ENCODE measurements around the gene FAM181A. TPM values are rescaled to one million over a fixed set of nuclear protein-coding genes. Genes with fewer than 3 reads are reported as not detected.

FAM181A gene
- total and polyA plus RNA-seq, 2 experiments from 2014 or later: not detected

DNA sequence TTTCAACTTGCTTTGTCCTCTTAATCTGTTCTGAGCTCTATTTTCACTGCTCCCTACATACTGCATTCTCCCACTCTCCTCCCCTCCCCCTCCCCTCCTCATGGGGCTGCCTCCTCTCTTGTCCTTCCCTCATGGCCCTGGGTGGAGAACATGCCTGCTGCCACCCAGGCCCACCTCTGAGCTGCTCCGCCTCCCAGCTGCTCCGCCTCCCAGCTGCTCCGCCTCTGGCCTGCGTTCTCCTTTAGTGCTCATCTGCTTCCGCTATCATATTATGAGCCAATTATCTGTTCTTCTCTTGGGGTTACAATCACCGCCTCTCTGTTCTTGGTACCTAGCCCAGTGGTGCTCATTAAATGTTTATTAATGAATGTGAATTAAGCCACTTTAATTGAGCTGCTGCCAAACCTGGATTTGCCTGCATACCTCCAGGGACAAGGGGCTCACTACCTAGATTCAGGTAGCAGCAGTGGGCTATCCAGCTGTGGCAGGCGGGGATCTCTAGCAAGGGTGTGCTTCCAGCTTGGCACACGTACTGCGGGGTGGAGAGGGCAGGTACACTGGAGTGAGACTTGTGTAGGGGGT, 32.0 kb upstream of the FAM181A start:
- WGBS, 2 experiments (ENCODE audit: low coverage in 1 of 2, low lambda C conversion rate in 2 of 2, missing lambda C conversion rate in 2 of 2): 85 to 89% methylated on average over 9 of the region's 9 CpGs
- H3K9me3 ChIP-seq (ENCODE audit: low read depth): no peaks in the 10 kb centered on the region
- no peak overlapping the region for H2AFZ ChIP-seq
- no peaks in the 10 kb centered on the region for H3K4me1 ChIP-seq (ENCODE audit: insufficient read depth)
- H3F3A ChIP-seq (ENCODE audit: insufficient read depth): no peaks in the 10 kb centered on the region
- no peak overlapping the region for H3K4me3 ChIP-seq
- no peaks in the 10 kb centered on the region for H3K36me3 ChIP-seq (ENCODE audit: low read depth)
- no peak overlapping the region for H3K4me2 ChIP-seq (ENCODE audit: unreplicated experiment)
- H3K27me3 ChIP-seq (replicated peaks; ENCODE audit: insufficient read depth): no peaks in the 10 kb centered on the region; the same call in 1 of the 2 replicates
- in situ Hi-C loops (cut with MboI): no loop called here
- H3K79me2 ChIP-seq (ENCODE audit: insufficient read depth): no peaks in the 10 kb centered on the region
- H3K9me2 ChIP-seq (ENCODE audit: insufficient read depth): no peaks in the 10 kb centered on the region
- TF ChIP-seq EZH2phosphoT487 (IDR thresholded peaks at IDR 0.05; ENCODE audit: insufficient read depth, low read depth) (no peak), EZH2 (IDR thresholded peaks at IDR 0.05; ENCODE audit: insufficient read depth, poor library complexity, severe bottlenecking) (no peak)
- H3K9ac ChIP-seq: no peak overlapping the region
- DNase-seq: no peak
- no peak overlapping the region for H3K27ac ChIP-seq
- H4K20me1 ChIP-seq (ENCODE audit: insufficient read depth): no peaks in the 10 kb centered on the region

DNA sequence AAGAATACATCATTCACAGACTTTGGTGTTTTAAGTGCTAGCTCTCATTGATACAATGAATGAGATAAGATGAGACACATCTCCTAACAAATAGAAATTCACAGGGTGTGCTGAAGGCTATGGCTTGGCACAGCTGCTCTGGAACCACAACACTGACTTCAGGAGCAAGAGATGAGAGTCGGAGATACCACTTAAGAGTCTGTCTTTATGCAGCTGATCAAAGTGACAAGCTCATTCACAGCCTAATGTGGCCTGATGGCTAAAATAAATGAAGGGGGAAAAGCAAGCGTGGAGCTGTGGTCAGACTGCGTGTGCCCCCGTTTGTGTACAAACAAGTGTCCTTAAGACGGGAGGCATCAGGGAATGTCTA, 29.7 kb upstream of the FAM181A start:
- Histone ChIP-seq H3K36me3 (ENCODE audit: low read depth) (no peaks in the 10 kb centered on the region), H3K4me2 (ENCODE audit: unreplicated experiment) (no peak overlapping the region), H3K9me3 (ENCODE audit: low read depth) (no peaks in the 10 kb centered on the region), H3K9ac (no peak overlapping the region), H3K27ac (no peak overlapping the region), H3K27me3 (replicated peaks; ENCODE audit: insufficient read depth) (no peaks in the 10 kb centered on the region), H2AFZ (no peak overlapping the region), H4K20me1 (ENCODE audit: insufficient read depth) (no peaks in the 10 kb centered on the region), H3K4me3 (no peak overlapping the region), H3K4me1 (ENCODE audit: insufficient read depth) (no peaks in the 10 kb centered on the region), H3K79me2 (ENCODE audit: insufficient read depth) (no peaks in the 10 kb centered on the region), H3F3A (ENCODE audit: insufficient read depth) (no peaks in the 10 kb centered on the region), H3K9me2 (ENCODE audit: insufficient read depth) (no peaks in the 10 kb centered on the region)
- DNase-seq: no peak
- WGBS, 2 experiments (ENCODE audit: low coverage in 1 of 2, low lambda C conversion rate in 2 of 2, missing lambda C conversion rate in 2 of 2): 71 to 72% methylated on average over 5 of the region's 5 CpGs
- TF ChIP-seq EZH2 (IDR thresholded peaks at IDR 0.05; ENCODE audit: insufficient read depth, poor library complexity, severe bottlenecking) (no peak), EZH2phosphoT487 (IDR thresholded peaks at IDR 0.05; ENCODE audit: insufficient read depth, low read depth) (no peak)
- in situ Hi-C loops (cut with MboI): no loop called here

GRCh38 chr14:93898081-93898611, 29.0 kb upstream of the FAM181A start:
- Histone ChIP-seq H3F3A (ENCODE audit: insufficient read depth) (no peaks in the 10 kb centered on the region), H3K4me2 (ENCODE audit: unreplicated experiment) (no peak overlapping the region), H3K4me3 (no peak overlapping the region), H3K4me1 (ENCODE audit: insufficient read depth) (no peaks in the 10 kb centered on the region), H2AFZ (no peak overlapping the region), H3K27me3 (replicated peaks; ENCODE audit: insufficient read depth) (no peaks in the 10 kb centered on the region), H3K79me2 (ENCODE audit: insufficient read depth) (no peaks in the 10 kb centered on the region), H3K36me3 (ENCODE audit: low read depth) (no peaks in the 10 kb centered on the region), H3K9me3 (ENCODE audit: low read depth) (no peaks in the 10 kb centered on the region), H3K9me2 (ENCODE audit: insufficient read depth) (no peaks in the 10 kb centered on the region), H3K27ac (no peak overlapping the region), H4K20me1 (ENCODE audit: insufficient read depth) (no peaks in the 10 kb centered on the region), H3K9ac (no peak overlapping the region)
- DNase-seq: no peak
- 81 to 86% methylated on average over 12 to 14 of the region's 15 CpGs for WGBS, 2 experiments (ENCODE audit: low coverage in 1 of 2, low lambda C conversion rate in 2 of 2, missing lambda C conversion rate in 2 of 2)
- no peak for TF ChIP-seq EZH2 (IDR thresholded peaks at IDR 0.05; ENCODE audit: insufficient read depth, poor library complexity, severe bottlenecking)
- no peak for TF ChIP-seq EZH2phosphoT487 (IDR thresholded peaks at IDR 0.05; ENCODE audit: insufficient read depth, low read depth)
- in situ Hi-C loops (cut with MboI): no loop called here

GRCh38 chr14:93898731-93899130, 28.4 kb upstream of the FAM181A start:
- H3K9me3 ChIP-seq (ENCODE audit: low read depth): no peaks in the 10 kb centered on the region
- no peak overlapping the region for H3K27ac ChIP-seq
- H3K9ac ChIP-seq: no peak overlapping the region
- no peak for DNase-seq
- no peak overlapping the region for H3K4me2 ChIP-seq (ENCODE audit: unreplicated experiment)
- no peaks in the 10 kb centered on the region for H3K79me2 ChIP-seq (ENCODE audit: insufficient read depth)
- in situ Hi-C loops (cut with MboI): no loop called here
- H3K4me3 ChIP-seq: no peak overlapping the region
- no peaks in the 10 kb centered on the region for H3F3A ChIP-seq (ENCODE audit: insufficient read depth)
- H4K20me1 ChIP-seq (ENCODE audit: insufficient read depth): no peaks in the 10 kb centered on the region
- H3K4me1 ChIP-seq (ENCODE audit: insufficient read depth): no peaks in the 10 kb centered on the region
- no peaks in the 10 kb centered on the region for H3K27me3 ChIP-seq (replicated peaks; ENCODE audit: insufficient read depth)
- no peak overlapping the region for H2AFZ ChIP-seq
- no peaks in the 10 kb centered on the region for H3K36me3 ChIP-seq (ENCODE audit: low read depth)
- no peak for TF ChIP-seq EZH2 (IDR thresholded peaks at IDR 0.05; ENCODE audit: insufficient read depth, poor library complexity, severe bottlenecking)
- no peak for TF ChIP-seq EZH2phosphoT487 (IDR thresholded peaks at IDR 0.05; ENCODE audit: insufficient read depth, low read depth)
- WGBS, 2 experiments (ENCODE audit: low coverage in 1 of 2, low lambda C conversion rate in 2 of 2, missing lambda C conversion rate in 2 of 2): 57% methylated on average over 5 of the region's 5 CpGs
- H3K9me2 ChIP-seq (ENCODE audit: insufficient read depth): no peaks in the 10 kb centered on the region
